ENCODE results near the gene PTCD1. TPM values are rescaled to one million over a fixed set of nuclear protein-coding genes. Genes with fewer than 3 reads are reported as not detected.

Gene PTCD1
- polyA plus RNA-seq, 1 donor (not counting 4 experiments of a cell fraction or from before 2014, with no cell fraction given): 2.8 TPM

DNA sequence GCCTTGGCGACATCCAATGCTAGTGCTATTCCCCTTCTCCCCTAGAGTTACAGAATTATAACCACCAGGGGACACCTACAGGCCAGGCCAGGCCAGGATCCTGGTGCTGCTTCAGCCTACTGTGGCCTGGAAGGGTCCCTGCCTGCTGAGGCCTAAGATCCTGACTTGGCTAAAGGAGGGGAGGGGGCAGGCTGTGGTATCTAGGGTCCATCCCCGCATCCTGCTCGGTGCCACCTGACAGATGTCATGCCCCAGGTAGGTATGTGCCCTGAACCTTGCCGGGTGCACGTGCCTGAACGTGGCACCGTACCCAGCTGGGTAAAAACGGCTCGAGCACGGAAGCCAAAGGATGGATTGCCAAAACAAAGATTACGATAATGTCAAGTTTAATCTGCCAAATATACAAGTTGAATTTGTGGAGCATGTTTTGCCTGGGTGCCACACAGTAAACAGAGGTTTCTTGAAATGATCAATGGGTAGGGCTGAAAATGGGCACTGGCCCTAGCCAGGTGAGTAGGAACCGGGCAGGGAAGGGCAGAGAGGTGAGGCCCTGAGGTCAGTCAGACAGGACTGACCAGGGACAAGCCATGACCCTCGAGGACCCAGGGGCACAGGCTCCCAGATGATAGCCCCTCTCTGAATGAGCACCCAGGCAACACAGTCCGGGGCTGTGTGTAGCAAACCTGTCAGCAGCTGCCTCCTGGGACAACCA is 42.8 kb downstream of the PTCD1 start:
- Histone ChIP-seq H3K9ac (ENCODE audit: control insufficient read depth, extremely low read depth, insufficient read depth, low read length) (no peak overlapping the region), H3K27me3 (ENCODE audit: control insufficient read depth, extremely low read depth, insufficient read depth, low read length) (no peaks in the 10 kb centered on the region), H2AFZ (ENCODE audit: control insufficient read depth, low read length) (no peak overlapping the region), H4K20me1 (ENCODE audit: control insufficient read depth, extremely low read depth, insufficient read depth, low read length) (peaks cover 43% of the 10 kb centered on the region), H3K9me3 (ENCODE audit: control insufficient read depth, low read depth, low read length) (no peaks in the 10 kb centered on the region), H3K36me3 (ENCODE audit: control insufficient read depth in 2 of 2, extremely low read depth in 1 of 2, insufficient read depth in 2 of 2, low read length in 2 of 2) (peaks cover 47 to 63% of the 10 kb centered on the region in 2 experiments), H3K4me3 (ENCODE audit: control insufficient read depth in 2 of 3, extremely low read depth in 1 of 3, insufficient read depth in 2 of 3, low read depth in 1 of 3, low read length in 3 of 3) (no peak overlapping the region), H3K4me1 (ENCODE audit: control insufficient read depth, extremely low read depth, insufficient read depth, low read length) (peaks cover 8% of the 10 kb centered on the region), H3K9me1 (ENCODE audit: control insufficient read depth, extremely low read depth, insufficient read depth, low read length) (no peaks in the 10 kb centered on the region), H3K4me2 (ENCODE audit: control insufficient read depth, extremely low read depth, insufficient read depth, low read depth, low read length) (no peak overlapping the region), H3K79me2 (ENCODE audit: control insufficient read depth, insufficient read depth, low read length) (peaks cover 8% of the 10 kb centered on the region), H3K27ac (ENCODE audit: control insufficient read depth, insufficient read depth, low read length) (no peak overlapping the region)
- DNase-seq (ENCODE audit: low read depth, low spot score) (no peak), FAIRE-seq (no peak)
- dilution Hi-C loops (cut with MboI; ENCODE audit: extremely low pct_ligation_motif_present, low sequenced_read_pairs): no loop called here
- TF ChIP-seq EZH2 (IDR thresholded peaks at IDR 0.05; ENCODE audit: low read length): no peak
- TF ChIP-seq, protein P1, sequence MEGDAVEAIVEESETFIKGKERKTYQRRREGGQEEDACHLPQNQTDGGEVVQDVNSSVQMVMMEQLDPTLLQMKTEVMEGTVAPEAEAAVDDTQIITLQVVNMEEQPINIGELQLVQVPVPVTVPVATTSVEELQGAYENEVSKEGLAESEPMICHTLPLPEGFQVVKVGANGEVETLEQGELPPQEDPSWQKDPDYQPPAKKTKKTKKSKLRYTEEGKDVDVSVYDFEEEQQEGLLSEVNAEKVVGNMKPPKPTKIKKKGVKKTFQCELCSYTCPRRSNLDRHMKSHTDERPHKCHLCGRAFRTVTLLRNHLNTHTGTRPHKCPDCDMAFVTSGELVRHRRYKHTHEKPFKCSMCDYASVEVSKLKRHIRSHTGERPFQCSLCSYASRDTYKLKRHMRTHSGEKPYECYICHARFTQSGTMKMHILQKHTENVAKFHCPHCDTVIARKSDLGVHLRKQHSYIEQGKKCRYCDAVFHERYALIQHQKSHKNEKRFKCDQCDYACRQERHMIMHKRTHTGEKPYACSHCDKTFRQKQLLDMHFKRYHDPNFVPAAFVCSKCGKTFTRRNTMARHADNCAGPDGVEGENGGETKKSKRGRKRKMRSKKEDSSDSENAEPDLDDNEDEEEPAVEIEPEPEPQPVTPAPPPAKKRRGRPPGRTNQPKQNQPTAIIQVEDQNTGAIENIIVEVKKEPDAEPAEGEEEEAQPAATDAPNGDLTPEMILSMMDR (optimal IDR thresholded peaks at IDR 0.05 in 1 of 3, IDR thresholded peaks at IDR 0.05 in 1 of 3, conservative IDR thresholded peaks at IDR 0.05 in 1 of 3; ENCODE audit: extremely low read depth in 1 of 3, insufficient read depth in 2 of 3, low read length in 3 of 3): peak in 1 of 3 experiments; percentile 7

DNA sequence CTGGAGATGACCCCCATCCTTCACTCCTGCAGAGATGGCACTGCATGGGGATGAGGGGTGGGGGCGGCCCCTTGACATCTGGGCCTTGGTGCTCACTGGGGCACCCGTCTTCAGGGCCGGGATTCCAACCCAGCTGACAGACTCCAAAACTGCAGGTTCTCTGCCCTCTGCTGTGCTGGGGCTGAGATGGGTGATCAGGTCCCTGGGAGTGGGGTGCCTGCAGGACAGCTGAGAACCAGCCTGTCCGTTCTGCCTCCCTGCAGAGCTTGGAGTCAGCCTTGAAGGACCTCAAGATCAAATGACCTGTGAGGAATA is 44.5 kb downstream of the PTCD1 start:
- dilution Hi-C loops (cut with MboI; ENCODE audit: extremely low pct_ligation_motif_present, low sequenced_read_pairs): no loop called here
- no peak for FAIRE-seq
- peaks cover 8% of the 10 kb centered on the region for H3K4me1 ChIP-seq (ENCODE audit: control insufficient read depth, extremely low read depth, insufficient read depth, low read length)
- H4K20me1 ChIP-seq (ENCODE audit: control insufficient read depth, extremely low read depth, insufficient read depth, low read length): peaks cover 40% of the 10 kb centered on the region
- H3K9me1 ChIP-seq (ENCODE audit: control insufficient read depth, extremely low read depth, insufficient read depth, low read length): no peaks in the 10 kb centered on the region
- no peak overlapping the region for H3K4me3 ChIP-seq (ENCODE audit: control insufficient read depth in 2 of 3, extremely low read depth in 1 of 3, insufficient read depth in 2 of 3, low read depth in 1 of 3, low read length in 3 of 3)
- H3K9ac ChIP-seq (ENCODE audit: control insufficient read depth, extremely low read depth, insufficient read depth, low read length): no peak overlapping the region
- H3K27ac ChIP-seq (ENCODE audit: control insufficient read depth, insufficient read depth, low read length): no peak overlapping the region
- peaks cover 49 to 53% of the 10 kb centered on the region in 2 experiments for H3K36me3 ChIP-seq (ENCODE audit: control insufficient read depth in 2 of 2, extremely low read depth in 1 of 2, insufficient read depth in 2 of 2, low read length in 2 of 2)
- H3K4me2 ChIP-seq (ENCODE audit: control insufficient read depth, extremely low read depth, insufficient read depth, low read depth, low read length): no peak overlapping the region
- no peaks in the 10 kb centered on the region for H3K9me3 ChIP-seq (ENCODE audit: control insufficient read depth, low read depth, low read length)
- DNase-seq (ENCODE audit: low read depth, low spot score): no peak
- TF ChIP-seq EZH2 (IDR thresholded peaks at IDR 0.05; ENCODE audit: low read length): no peak
- TF ChIP-seq, protein P1 (optimal IDR thresholded peaks at IDR 0.05 in 1 of 3, IDR thresholded peaks at IDR 0.05 in 1 of 3, conservative IDR thresholded peaks at IDR 0.05 in 1 of 3; ENCODE audit: extremely low read depth in 1 of 3, insufficient read depth in 2 of 3, low read length in 3 of 3): no peak
- H3K27me3 ChIP-seq (ENCODE audit: control insufficient read depth, extremely low read depth, insufficient read depth, low read length): no peaks in the 10 kb centered on the region
- H3K79me2 ChIP-seq (ENCODE audit: control insufficient read depth, insufficient read depth, low read length): peaks cover 6% of the 10 kb centered on the region
- no peak overlapping the region for H2AFZ ChIP-seq (ENCODE audit: control insufficient read depth, low read length)
